Brain microvascular endothelial cell (primary cell): ENCODE data around the gene RCBTB2.

Experiments used
- DNase-seq: peaks from one replicate; pipeline ENCODE4 v3.0.0-alpha.2; 2020
- H3K27ac ChIP-seq: fragments of 250-450 bp; sonication (Bioruptor Pico); 2 replicates; pipeline ENCODE4 v1.5.1; 2020; ENCODE audit warnings: mild to moderate bottlenecking, moderate library complexity
- H3K27me3 ChIP-seq: fragments of 250-450 bp; sonication (Bioruptor Pico); replicated peaks from 2 replicates; pipeline ENCODE4 v1.5.1; 2020; ENCODE audit warnings: mild to moderate bottlenecking
- H3K36me3 ChIP-seq: fragments of 250-450 bp; sonication (Bioruptor Pico); replicated peaks from 2 replicates; pipeline ENCODE4 v1.5.1; 2020; ENCODE audit warnings: mild to moderate bottlenecking
- H3K4me3 ChIP-seq: 2 replicates; pipeline ENCODE4 v1.5.1; 2011; ENCODE audit warnings: low read depth, mild to moderate bottlenecking, control low read depth, low read length, moderate library complexity
- in situ Hi-C: cut with HindIII; loops from 2 replicates; pipeline ENCODE4 v1.10.0; 2017; ENCODE audit warnings: low sequenced_read_pairs, low pct_ligation_motif_present
- TF ChIP-seq, protein P1 (sequence below): IDR thresholded peaks from 2 replicates; pipeline ENCODE4 v1.5.1; 2011; ENCODE audit warnings: low read depth, mild to moderate bottlenecking, moderate library complexity, low read length, control low read depth, inconsistent platforms; ENCODE audit errors: missing control alignments

Gene RCBTB2

DNA sequence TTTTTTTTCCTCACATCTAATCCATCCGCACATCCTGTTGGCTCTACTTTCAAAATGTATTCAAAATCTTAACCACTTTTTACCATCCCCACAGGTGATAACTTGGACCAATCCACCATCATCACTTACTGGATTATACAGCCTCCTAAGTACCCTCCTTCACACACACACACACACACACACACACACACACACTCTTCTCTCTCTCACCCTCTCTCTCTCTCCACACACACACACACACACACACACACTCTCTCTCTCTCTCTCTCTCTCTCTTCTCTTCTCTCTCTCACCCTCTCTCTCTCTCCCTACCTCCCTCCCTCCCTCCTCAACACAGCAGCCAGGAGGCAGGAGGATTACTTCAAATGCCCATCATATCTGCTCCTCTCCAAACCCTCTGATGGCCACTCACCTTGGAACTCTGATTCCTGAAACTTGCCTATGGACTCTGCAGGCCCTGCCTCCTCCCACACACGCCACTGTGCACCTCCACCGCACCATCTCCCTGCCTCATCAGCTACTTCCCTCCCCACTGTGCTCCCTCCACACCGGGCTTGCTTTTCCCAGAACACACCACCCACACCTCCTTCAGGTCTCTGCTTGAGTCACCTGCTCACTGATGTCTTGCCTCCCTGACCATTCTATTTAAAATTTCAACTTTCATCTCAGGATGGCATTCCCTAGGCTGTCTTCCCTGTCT lies 39.7 kb downstream of the RCBTB2 start:
- TF ChIP-seq, protein P1, sequence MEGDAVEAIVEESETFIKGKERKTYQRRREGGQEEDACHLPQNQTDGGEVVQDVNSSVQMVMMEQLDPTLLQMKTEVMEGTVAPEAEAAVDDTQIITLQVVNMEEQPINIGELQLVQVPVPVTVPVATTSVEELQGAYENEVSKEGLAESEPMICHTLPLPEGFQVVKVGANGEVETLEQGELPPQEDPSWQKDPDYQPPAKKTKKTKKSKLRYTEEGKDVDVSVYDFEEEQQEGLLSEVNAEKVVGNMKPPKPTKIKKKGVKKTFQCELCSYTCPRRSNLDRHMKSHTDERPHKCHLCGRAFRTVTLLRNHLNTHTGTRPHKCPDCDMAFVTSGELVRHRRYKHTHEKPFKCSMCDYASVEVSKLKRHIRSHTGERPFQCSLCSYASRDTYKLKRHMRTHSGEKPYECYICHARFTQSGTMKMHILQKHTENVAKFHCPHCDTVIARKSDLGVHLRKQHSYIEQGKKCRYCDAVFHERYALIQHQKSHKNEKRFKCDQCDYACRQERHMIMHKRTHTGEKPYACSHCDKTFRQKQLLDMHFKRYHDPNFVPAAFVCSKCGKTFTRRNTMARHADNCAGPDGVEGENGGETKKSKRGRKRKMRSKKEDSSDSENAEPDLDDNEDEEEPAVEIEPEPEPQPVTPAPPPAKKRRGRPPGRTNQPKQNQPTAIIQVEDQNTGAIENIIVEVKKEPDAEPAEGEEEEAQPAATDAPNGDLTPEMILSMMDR, result no peak
- Histone ChIP-seq H3K36me3 (no peaks in the 10 kb centered on the region), H3K27me3 (no peaks in the 10 kb centered on the region), H3K27ac (no peak overlapping the region), H3K4me3 (no peak overlapping the region)
- in situ Hi-C loops, result no loop called here
- DNase-seq, result no peak

DNA sequence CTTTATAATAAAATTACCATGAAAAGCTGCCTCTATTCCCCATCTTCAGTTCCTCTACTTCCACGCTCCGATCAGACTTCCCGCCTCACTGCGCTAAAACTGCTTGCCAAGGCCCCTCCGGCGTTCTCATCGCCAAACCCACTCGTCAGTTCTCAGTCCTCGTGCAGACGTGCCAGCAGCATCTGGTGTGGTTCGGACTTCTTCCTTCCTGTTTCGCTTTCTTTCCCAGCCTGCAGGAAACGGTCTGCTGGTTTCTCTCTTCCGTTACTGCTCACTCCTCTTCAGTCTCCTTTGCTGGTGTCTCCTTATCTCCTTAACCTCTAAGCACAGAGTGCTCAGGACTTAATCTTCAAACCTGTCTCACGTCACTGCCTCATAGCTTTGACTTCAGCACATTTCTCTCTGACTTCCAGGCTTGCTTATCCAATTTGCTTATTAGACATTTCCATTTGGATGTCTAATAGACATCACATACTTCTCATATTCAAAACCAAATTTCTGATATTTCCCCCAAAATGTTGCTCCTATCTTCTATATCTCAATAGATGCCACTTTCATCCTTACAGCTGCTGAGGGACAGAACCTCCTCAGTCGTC lies 40.3 kb downstream of the RCBTB2 start:
- DNase-seq, result peak; percentile 11
- no peak overlapping the region for H3K4me3 ChIP-seq
- in situ Hi-C loops, result no loop called here

DNA sequence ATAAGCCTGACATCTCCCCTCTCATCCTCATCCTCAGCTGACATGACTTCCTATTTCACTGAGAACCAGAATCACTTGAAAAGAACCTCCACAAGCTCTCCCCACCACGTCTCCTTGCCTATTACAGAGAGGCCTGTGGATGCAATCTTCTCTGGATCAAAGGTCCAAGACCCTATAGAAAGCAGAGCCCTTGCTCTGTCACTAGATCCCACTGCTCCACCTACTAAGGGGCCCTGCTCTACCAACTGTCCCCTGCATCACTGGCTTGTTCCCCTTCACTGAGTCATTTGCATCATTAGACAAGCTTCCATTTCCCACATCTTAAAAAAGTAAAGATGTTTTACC lies 40.8 kb downstream of the RCBTB2 start:
- Histone ChIP-seq H3K36me3 (no peaks in the 10 kb centered on the region), H3K27me3 (no peaks in the 10 kb centered on the region), H3K27ac (no peak overlapping the region), H3K4me3 (no peak overlapping the region)
- in situ Hi-C loops, result no loop called here
- DNase-seq, result no peak
- TF ChIP-seq, protein P1, result no peak

More for the DNA sequence above, 40.3 kb downstream of the RCBTB2 start:
- Histone ChIP-seq H3K36me3 (no peaks in the 10 kb centered on the region), H3K27me3 (no peaks in the 10 kb centered on the region), H3K27ac (no peak overlapping the region)
- TF ChIP-seq, protein P1, result no peak

DNA sequence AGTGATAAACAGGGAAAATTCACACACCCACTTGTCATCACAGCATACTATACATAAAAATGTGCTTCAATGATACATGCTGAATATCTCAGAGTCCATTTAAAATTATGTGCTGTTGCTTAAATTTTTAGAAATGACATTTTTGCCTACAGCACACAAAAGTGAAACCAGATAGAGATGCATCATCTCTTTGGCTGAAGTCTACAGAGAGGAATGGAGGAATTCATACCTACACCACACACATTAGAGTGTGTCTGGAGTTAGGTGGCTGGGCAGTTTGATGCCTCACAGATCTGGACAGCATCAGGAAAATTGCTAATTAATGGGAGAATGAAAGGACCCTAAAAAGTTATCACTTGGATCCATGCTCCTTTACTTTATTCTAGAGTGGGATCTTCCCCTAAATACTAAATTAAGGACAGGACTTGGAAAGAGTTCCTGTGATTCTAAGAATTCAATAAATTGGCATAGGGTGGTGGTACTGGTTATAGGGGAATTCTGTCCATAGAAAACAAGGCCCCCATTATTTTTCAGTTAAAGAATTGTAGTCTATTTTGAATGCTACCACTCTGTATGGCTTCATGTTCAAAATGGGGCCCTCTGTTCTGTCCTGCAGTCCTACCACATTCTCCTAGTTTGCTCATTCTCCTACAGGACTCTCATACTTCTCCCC lies 41.3 kb downstream of the RCBTB2 start:
- no peak for DNase-seq
- in situ Hi-C loops, result no loop called here
- TF ChIP-seq, protein P1, result no peak
- no peaks in the 10 kb centered on the region for H3K36me3 ChIP-seq
- no peaks in the 10 kb centered on the region for H3K27me3 ChIP-seq
- H3K27ac ChIP-seq, result no peak overlapping the region
- H3K4me3 ChIP-seq, result no peak overlapping the region

DNA sequence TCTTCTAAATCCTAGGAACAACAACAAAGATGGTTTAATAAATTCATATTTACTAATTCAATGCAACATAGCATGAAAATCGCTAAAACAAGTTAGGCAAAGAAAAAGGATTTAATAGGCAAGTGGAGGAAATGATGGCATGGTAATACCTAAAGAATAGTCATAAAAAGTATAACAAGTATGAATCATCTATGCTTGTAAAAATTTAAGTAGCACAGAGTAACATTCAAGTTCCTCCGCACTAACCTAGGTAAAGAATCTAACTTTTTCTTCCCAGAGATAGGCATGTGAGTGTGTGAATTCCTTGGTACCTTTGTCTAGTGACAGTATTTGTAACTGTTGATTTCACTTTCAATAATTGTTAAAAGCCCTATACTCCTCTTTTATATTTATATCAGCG lies 42.6 kb downstream of the RCBTB2 start:
- Histone ChIP-seq H3K27ac (no peak overlapping the region), H3K36me3 (no peaks in the 10 kb centered on the region), H3K4me3 (no peak overlapping the region), H3K27me3 (no peaks in the 10 kb centered on the region)
- TF ChIP-seq, protein P1, result no peak
- in situ Hi-C loops, result no loop called here
- DNase-seq, result no peak
